HL-60/S4 treated with phorbol 12-myristate 13-acetate at 8.2 ng/mL for 4 days and 3 days (cell line): ENCODE data around the gene PRR7.
"Not testable (repeated sequence)": the region's sequence is repeated elsewhere in the genome, so short reads cannot be mapped to it uniquely, and the experiment has no call there.

ENCODE experiments used
- in situ Hi-C: fragments of 300-500 bp; cut with MboI; formaldehyde crosslinking; loops from 2 replicates; pipeline ENCODE4 v1.15.0; 2022; ENCODE audit warnings: low sequenced_read_pairs

PRR7 gene

DNA sequence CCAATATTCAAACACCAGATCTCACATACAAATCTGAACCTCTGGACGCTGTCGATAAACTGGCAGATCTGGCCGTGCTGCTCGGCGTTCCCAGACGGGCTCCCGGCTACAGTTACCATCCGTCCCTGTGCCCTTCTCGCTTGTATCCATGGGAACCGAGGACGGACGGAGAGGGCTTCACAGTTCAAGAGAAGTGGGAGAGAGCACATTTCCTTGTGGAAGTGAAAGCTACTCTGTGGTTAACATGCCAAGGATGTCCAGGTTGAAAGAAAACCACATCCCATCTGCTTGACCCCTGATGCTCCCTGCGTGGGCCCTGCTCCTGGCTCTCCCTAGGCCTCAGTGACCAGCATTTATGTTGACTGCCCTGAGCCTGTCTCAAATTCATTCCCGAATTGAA lies 33.2 kb downstream of the PRR7 start:
- in situ Hi-C loops: no loop called here

DNA sequence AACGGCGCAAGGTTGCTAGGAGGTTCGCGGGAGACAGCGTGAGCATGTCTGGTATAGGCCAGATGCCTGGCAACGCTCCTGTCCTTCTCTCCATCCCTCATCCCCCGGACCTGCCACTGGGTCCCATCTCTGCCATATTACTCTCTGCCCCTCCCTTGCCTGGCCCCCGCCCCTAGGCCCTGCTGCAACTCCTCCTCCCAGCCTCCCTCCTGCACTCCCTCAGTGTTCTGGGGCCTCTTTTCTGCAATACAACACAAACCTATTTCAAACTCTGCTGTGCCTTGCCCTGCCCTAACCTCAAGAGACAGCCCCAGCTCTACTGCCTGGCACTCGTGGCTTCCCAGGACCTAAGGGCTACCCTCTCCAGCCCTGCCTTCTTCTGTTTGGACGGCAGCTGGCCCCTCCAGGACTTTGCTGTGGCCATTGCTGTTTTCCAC lies 35.8 kb downstream of the PRR7 start:
- in situ Hi-C loops: no loop called here

DNA sequence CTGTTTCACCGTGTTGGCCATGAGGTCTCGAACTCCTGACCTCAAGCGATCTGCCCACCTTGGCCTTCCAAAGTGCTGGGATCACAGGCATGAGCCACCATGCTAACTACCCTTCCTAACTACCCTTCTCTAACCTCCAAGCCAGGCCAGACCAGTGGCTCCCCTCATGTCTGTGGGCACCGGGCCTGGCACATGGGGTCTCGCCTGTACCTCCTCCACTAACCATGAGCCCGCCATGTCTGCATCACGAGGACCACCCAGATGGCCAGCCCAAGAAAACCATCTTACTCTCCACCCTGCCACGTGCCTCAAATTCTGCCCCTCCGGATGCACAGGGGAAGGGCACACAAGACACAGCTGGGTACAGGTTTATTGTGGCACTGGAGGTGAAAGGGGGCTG lies 36.4 kb downstream of the PRR7 start:
- in situ Hi-C loops: no loop called here

DNA sequence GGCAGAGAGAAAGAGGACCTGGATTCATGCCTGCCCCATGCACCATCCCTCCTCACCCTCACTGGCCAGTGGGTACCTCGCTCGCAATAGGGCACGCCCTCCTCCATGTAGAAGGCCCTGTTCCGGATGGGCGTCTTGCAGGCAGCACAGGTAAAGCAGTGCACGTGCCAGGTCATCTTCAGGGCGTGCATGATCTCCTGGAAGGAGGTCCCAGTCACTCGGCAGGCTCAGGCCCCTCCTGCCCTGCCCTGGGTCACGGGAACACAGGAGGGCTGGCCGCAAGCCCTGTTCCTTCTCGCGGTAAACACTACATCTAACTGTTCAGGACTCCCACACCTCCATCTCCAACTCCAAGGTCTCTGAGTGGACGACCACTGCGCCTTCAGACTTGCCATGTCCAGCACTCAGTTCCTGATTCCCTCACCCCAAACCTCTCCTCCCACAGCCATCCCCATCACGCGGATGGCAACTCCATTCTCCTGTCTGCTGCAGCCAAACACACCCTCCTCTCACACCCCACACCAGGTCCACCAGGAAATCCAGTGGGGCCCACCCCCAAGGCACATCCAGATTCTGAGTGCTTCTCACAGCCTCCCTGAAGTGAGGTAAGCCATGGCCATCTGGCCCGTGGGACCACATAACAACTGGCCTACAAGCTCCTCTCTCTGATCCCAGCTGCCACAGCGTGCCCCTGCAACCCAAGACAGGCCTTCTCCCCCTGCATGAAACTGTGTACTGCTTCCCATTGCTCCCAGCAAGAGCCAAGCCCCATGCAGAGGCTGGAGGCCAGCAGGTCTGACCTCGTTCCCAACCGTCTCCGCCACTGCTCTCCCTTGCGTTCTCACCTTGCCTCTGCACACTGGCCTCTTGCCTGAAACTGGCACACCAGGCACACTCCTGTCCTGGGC lies 37.6 kb downstream of the PRR7 start:
- in situ Hi-C loops: no loop called here

DNA sequence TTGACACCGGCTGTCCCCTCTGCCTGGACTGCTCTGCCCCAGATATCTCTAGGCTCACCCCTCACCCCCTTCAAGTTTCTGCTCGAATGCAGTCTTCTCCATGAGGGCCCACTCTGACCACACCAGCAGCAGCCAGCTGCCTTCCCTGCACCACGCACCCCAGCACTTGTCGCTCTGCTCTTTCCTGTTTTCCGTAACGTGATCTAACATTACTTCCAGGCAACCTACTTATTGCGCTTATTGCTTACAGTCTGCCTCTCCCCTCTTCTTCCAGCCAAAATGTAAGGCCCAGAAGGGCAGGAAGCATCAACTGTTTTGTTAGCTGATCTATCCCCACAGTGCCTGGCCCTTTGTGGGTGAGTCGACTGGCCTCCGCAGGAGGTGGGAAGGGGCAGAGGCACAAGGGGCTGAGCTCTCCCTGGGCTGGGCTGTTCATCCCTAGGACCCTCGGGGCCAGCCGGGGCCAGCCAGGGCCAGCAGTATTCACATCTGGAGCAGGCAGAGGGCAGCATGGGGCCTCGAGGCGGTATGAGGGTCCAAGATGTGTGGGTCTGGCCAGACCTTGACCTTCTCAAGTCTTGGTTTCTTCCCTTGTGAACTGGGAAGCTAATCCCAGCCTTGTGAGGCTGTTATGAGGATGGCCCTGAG lies 38.4 kb downstream of the PRR7 start:
- in situ Hi-C loops: no loop called here

DNA sequence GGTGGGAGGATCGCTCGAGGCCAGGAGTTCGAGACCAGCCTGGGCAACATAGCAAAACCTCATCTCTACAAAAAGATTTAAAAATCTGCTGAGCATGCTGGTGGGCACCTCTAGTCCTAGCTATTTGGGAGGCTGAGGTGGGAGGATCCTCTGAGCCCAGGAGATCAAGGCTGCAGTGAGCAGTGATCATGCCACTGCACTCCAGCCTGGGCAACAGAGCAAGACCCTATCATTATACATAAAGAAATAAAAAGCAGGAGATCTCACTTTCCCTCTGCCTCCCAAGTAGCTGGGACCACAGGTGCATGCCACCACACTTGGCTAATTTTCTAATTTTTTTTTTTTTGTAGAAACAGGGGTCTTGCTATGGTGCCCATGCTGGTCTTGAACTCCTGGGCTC lies 39.1 kb downstream of the PRR7 start:
- in situ Hi-C loops: not testable (repeated sequence)

DNA sequence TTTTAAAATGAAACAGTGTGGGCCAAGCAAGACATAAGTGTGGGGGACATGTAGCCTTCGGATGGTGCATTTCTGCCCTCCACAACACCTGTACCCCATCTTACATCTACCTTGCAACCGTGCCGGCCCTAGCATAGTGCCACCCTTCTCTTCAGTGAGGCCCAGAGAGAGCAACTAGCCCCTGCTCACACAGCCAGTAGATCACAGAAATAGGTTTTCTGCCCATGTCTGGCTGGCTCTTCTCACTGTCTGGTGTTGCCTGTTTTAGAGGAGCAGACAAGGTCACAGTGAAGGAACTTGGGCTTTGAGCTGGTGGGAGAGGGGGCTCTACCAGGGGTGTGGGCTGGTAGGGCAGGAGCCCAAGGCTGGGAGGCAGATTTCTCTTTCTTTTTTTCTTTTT lies 39.6 kb downstream of the PRR7 start:
- in situ Hi-C loops: no loop called here

DNA sequence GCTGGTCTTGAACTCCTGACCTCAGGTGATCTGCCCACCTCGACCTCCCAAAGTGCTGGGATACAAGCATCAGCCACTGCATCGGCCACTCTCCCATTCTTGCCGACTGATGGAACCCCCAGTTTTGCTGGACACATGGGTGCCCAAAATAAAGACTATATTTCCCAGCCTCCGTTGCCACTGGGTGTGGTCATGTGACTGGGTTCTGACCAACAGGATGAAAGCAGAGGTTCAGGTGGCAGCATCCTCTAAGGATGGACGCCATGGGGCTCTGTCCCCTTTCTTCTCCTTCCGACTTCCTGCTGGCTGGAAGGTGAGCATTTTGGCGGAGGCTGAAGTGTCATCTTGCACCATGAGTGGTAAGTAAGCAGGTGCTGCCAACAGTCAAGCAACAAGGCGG lies 40.5 kb downstream of the PRR7 start:
- in situ Hi-C loops: no loop called here

DNA sequence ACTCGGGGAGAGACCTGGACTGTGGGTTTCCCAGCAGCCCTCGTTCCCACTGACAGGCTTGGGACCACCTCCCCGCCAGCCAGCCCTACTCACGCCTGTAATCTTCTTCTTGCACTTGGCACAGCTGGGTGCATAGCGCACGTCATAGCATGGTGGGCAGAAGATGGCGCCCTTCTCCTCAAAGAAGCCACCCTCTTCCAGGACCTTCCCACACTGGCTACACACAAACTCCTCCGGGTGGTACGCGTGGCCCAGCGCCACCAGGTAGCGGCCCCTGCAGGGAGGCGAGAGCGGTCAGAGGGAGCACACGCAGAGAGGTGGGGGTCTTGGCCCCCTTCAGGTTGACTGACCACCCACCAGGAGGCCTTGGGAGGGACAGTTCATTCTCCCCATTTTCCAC lies 41.4 kb downstream of the PRR7 start:
- in situ Hi-C loops: no loop called here

DNA sequence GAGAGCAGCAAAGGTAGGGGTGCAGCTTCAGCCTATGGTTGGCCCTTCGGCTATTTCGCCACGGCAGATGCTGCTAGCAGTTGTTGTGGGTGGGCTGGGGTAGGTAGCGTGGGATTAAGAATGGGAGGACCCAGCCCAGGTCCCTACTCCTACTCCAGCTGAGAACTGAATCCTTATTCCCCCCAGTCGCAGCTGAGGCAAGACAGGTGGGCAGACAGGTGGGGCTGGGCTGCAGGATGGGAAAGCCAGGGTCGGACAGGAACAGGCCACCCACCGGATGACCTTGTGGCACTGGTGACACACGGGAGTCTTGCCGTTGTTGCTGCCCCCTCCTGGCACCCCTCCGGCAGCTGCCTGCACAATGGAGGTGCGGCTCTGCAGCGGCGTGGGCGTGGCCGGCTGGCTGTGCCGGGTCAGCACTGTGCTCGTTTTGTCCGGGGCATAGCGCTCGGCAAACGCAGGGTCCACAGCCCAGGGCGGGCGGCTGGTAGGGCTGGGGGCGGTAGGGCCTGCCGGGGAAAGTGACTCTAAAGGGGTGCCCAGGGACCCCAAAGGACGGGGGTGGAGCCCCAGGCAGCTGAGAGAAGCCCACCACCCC lies 42.6 kb downstream of the PRR7 start:
- in situ Hi-C loops: no loop called here

DNA sequence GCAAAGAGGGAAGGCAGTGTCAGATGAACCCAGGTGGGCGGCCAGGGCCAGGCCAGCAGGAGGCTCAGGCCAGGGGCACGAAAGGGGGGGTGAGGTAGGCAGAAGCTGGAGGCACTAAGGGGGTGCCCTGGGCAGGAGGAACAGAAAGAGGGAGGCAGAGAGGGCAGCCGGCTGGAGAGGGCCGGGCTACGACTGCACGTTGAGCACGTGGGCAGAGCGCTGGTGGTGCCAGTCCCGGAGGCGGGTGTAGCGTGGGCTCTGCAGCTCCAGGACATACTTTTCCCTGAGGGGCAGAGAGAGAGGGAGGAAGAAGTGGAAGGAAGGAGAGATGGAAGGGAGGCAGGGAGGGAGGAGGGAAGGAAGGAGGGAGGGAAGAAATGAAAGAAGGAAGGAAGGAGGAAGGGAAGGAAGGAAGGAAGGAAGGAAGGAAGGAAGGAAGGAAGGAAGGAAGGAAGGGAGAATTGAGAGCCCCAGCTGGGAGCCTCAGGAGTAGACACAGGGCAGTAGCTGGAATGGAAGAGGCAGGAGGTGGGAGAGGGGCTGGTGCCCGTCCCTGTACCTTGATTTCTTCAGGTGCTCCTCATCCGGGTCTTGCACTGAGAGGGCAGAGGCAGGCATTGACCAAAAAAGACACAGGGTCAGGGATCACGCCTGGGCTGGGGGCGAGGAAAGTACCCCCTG lies 43.8 kb downstream of the PRR7 start:
- in situ Hi-C loops: no loop called here

DNA sequence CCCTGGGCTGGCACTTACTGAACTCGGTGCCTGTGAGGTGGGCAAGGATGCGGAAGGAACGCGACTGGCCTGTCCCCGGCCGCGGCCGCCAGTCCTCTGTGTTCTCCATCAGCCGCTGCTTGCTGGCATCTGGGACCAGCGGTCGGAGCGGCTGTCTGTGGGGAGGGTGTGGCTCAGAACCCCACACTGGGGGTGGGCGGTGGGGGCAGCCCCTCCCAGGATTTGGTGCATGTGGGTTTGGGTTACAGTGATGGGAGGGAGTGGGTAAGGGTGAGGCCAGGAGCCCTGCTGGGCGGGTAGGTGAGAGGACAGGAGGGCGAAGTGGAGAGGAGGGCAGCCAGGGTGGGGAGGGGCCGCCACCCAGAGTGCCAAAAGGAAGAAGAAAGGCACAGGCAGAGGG lies 44.4 kb downstream of the PRR7 start:
- in situ Hi-C loops: no loop called here

DNA sequence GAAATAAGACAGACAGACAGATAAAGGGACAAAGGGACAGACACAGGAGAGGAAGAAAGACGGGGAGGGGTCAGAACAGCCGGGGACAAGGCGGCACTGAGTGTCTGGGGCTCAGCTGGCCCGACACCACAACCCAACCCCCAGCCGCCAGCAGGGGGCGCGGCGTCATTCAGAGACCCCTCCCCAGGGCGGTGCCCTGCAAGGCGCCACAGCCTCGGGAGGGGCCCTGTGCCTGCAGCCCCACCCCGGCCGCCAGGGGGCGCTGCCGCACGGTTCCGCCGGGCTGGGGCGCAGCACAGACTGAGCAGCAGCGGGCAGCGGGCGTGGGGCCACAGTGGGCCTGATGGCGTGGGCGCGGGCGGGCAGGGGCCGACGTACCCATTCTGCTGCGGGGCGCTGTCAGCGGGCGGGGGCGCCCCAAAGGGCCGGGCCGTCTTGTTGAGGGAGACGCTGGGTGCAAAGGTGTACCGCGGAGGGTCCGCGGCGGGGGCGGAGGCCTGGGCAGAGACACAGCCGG lies 44.9 kb downstream of the PRR7 start:
- in situ Hi-C loops: no loop called here

DNA sequence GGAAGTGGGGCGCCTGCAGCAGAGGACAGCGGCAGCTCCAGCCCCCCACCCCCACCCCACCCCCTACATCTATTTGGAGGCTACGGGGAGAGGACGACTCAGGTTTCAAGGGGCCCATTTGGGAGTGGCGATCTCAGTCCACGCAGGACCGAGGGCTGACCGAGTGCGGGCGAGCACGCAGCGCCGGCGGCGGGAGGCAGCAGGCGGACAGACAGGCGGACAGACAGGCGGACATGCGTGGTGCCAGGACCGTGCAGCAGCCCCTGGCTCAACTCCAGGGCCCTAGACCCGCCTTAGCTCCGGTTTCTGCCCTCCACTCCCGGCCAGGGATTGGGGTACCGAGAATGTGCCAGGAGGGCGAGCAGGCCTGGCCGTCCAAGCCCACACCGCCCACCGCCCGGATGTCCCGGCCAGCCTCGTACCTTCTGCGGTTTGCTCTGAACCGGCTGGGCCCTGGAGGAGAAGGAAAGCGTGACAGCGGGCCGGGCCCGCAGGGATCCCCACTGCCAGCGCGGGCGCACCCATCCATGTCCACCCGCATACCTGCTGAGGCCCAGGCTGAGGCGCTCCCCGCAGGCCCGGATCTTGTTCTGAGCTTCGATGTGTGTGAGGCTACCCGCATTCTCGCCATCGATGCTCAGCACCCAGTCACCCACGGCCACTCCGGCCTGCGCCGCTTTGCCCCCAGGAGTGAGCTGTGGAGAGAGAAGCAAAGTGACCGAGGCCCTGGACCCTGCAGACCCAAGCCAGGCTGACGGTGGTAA lies 45.6 kb downstream of the PRR7 start:
- in situ Hi-C loops: no loop called here

DNA sequence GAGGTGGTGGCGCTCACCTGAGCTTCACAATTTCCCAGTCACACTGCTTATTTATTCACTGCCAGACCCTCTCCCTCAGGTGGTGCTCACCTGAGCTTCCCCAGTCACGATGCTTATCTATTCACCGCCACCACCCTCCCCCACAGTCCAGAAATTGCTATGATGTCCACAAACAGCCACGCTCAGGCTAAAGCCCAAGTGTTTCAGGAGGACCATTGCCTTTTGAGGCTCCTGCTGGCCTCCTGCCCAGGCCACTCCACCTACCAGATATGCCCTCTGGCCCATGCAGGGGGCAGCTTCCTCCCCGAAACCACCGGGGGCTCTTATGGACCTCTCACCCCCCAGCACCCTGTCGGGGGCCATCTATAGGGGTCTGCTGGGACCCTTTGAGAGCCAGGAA lies 46.2 kb downstream of the PRR7 start:
- in situ Hi-C loops: no loop called here

DNA sequence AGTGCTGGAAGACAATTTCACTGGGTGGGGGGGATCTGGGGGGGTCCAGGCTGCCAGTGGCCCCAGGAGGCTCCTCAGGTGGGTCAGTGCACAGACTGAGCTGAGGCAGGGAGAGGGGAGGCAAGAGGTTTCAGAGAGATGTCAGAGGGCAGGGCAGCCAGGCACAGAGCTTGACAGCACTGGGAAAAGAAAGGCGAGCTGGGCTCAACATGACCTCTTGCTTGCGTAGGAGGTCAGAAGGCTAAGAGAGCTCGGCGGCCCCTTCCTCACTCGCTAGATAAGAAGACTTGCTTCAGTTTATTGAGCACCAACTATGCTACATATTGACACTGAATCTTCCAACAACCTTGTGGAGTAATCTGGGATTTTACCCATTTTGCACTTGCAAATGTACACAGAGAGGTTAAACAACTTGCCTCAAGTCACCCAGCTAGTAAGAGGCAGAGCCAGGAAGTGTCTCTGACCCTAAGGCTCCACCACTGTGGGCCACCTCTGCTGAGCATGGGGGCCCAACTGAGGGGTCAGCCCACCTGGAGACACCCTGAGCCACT lies 47.3 kb downstream of the PRR7 start:
- in situ Hi-C loops: no loop called here

DNA sequence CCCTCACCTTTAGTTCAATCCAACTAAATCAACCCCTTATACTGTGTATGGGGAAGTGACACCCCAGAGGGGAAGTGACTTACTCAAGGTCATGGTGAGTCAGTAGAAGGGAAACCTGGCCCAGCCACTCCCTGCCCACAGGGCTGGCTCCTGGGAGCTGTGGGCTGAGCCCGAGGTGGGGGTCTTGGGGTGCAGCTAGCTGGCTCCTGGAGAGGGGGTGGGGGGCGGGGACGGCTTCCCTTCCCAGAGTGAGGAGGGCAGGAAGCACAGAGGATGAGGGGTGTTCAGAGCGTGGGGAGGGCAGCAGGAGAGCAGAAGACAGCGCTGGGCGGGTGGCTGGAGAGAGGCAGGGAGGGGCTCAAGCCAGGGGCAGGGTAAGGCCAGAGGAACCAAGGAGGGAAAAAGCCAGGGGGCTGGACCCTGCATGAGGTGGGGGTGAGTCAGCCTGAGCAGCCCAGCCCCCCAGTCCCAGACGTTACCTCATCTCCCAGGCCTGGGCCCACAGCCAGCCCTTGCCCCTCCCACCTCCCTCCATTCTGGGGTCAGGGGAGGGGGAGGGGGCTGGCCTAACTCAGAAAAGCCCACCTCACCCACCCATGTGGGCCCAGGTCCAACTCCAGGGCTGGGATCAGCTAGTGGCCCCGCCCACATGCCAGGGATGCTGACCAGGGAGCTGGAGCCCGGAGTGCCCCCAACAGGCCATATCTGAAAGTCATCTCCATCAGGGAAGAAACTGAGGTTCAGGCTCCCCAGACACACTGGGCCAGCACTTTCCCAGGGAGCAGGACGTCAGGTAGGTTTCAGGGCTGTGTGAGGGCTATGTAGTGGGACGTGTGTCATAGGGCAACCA lies 48.0 kb downstream of the PRR7 start:
- in situ Hi-C loops: no loop called here

DNA sequence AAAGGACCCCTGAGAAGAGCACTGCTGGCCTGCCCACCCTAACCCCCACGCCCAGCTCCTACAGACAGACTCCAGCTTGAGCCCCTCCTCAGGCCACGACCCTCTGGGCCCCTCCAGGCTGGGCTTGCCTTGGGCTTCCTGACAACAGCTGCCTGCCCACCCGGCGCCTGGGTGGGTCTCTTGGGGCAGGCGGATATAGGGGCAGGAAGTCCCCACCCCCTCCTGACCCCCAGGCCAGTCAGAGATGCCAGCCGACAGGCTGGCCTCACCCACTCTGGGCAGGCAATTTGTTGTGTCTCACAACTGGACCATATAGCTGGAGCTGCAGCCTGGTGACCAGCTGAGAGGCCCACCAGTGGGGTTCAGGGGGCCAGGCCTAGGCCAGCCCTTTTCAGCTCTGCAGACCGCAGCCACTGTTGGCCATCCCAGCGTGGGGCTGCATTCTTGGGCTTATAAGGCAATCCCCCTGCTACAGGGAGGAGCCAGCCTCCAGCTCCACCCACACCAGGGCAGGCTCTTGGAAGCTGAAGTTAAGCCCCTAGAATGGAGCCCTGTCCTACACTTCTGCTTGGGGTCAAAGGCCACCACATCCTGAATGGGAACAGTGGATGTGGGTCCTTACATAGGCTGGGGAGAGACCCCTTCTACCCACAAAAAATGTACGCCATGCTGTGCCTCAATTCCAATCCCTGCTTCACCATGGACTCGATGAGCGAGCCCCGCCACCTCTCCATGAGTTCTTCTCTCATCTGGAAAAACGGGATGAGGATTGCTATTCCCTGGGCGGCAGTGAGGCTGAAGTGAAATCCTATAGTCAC lies 48.8 kb downstream of the PRR7 start:
- in situ Hi-C loops: no loop called here
